RWPE2 (cell line): Measurements from ENCODE around the gene CD300LD.

Source experiments
- ATAC-seq: fragments of 200-7000 bp; cut with Tn5 transposase; 3 replicates; pipeline ENCODE4 v1.9.1; 2021; ENCODE audit warnings: low read depth
- DNase-seq: peaks from one replicate; pipeline ENCODE4 v3.0.0-alpha.2; 2020; ENCODE audit warnings: low spot score
- H3K27ac ChIP-seq: fragments of 450-650 bp; 2 replicates; pipeline ENCODE4 v1.5.1; 2017; ENCODE audit warnings: mild to moderate bottlenecking; ENCODE audit not compliant: poor library complexity, severe bottlenecking
- H3K27me3 ChIP-seq: fragments of 250-450 bp; sonication (Bioruptor Pico); 2 replicates; pipeline ENCODE4 v1.5.1; 2021; ENCODE audit warnings: mild to moderate bottlenecking, moderate library complexity; ENCODE audit not compliant: insufficient read depth, poor library complexity, severe bottlenecking
- H3K36me3 ChIP-seq: fragments of 250-450 bp; sonication (Bioruptor Pico); 2 replicates; pipeline ENCODE4 v1.5.1; 2020; ENCODE audit warnings: low read depth, mild to moderate bottlenecking, moderate library complexity
- H3K4me1 ChIP-seq: fragments of 250-450 bp; sonication (Bioruptor Pico); 2 replicates; pipeline ENCODE4 v1.5.1; 2021; ENCODE audit warnings: mild to moderate bottlenecking, moderate library complexity; ENCODE audit not compliant: insufficient read depth, poor library complexity, severe bottlenecking
- H3K4me3 ChIP-seq: fragments of 250-450 bp; sonication (Bioruptor Pico); 2 replicates; pipeline ENCODE4 v1.5.1; 2021; ENCODE audit warnings: mild to moderate bottlenecking, moderate library complexity; ENCODE audit not compliant: severe bottlenecking
- H3K9me3 ChIP-seq: fragments of 250-450 bp; sonication (Bioruptor Pico); 2 replicates; pipeline ENCODE4 v1.5.1; 2021; ENCODE audit warnings: mild to moderate bottlenecking, moderate library complexity; ENCODE audit not compliant: severe bottlenecking
- CTCF ChIP-seq: fragments of 450-650 bp; IDR thresholded peaks from one replicate; pipeline ENCODE4 v1.5.1; 2017; ENCODE audit warnings: mild to moderate bottlenecking, moderate library complexity; ENCODE audit not compliant: poor library complexity, severe bottlenecking

Gene CD300LD

GRCh38 chr17:74552037-74552436, 40.0 kb downstream of the CD300LD start:
- DNase-seq (peak; percentile 83), ATAC-seq (peak; percentile 91)
- Histone ChIP-seq H3K4me3 (no peak overlapping the region), H3K9me3 (no peaks in the 10 kb centered on the region), H3K36me3 (no peaks in the 10 kb centered on the region), H3K27me3 (no peaks in the 10 kb centered on the region), H3K27ac (no peak overlapping the region), H3K4me1 (peaks cover 6% of the 10 kb centered on the region)
- no peak for TF ChIP-seq CTCF

- Histone ChIP-seq H3K4me3 (no peak overlapping the region), H3K27ac (no peak overlapping the region), H3K9me3 (no peaks in the 10 kb centered on the region), H3K36me3 (no peaks in the 10 kb centered on the region), H3K4me1 (peaks cover 6% of the 10 kb centered on the region), H3K27me3 (no peaks in the 10 kb centered on the region)
- no peak for DNase-seq
- no peak for ATAC-seq
- no peak for TF ChIP-seq CTCF
Measured at GRCh38 chr17:74550602-74551001, 41.5 kb downstream of the CD300LD start.

DNA sequence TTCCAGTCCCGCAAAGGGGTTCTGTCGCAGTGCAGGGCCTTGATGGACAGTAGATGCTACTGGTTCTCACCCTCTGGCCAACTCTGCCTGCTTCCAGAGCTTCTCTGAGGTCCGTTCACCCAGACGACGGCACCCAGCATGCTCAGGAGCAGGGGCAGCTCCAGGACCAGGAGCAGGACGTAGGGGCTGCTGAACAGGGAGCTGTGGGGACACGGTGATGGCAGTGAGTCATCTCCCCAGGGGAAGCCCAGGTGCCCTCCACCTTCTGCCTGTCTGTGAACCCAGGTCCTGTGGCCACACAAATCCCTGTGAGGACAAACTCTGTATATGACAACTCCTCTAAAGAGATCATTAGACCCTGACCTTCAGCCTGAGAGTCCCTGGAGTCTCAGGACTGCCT, 42.7 kb downstream of the CD300LD start:
- peaks cover 6% of the 10 kb centered on the region for H3K4me1 ChIP-seq
- DNase-seq (no peak), ATAC-seq (no peak)
- H3K36me3 ChIP-seq = no peaks in the 10 kb centered on the region
- H3K9me3 ChIP-seq = no peaks in the 10 kb centered on the region
- H3K4me3 ChIP-seq = no peak overlapping the region
- no peaks in the 10 kb centered on the region for H3K27me3 ChIP-seq
- TF ChIP-seq CTCF = no peak
- no peak overlapping the region for H3K27ac ChIP-seq

- Histone ChIP-seq H3K36me3 (no peaks in the 10 kb centered on the region), H3K27ac (no peak overlapping the region), H3K27me3 (no peaks in the 10 kb centered on the region), H3K4me3 (no peak overlapping the region), H3K9me3 (no peaks in the 10 kb centered on the region), H3K4me1 (peaks cover 6% of the 10 kb centered on the region)
- ATAC-seq = 0 out of 3 replicates have a peak, but pooled peaks have one; percentile 6
- no peak for TF ChIP-seq CTCF
- DNase-seq = no peak
Measured at GRCh38 chr17:74547736-74548135, 44.3 kb downstream of the CD300LD start.

DNA sequence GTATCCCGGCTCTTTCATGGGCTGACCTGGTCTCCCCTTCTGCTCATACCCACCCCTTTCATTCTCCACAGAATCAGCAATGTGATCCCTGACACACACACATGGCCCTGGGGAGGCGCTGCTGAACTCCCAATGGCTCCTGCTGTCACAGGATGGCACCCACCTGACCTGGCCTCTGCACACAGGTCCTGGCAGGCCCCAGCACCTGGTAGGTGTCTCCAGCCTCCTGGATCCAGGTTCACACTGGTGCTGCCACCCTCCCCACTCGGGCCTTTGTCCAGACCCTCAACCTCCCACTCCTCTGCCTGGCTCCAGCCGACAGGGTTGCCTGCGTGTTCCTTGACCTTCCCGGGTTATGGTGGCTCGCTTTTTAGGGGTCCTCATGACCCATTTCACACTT, 44.8 kb downstream of the CD300LD start:
- Histone ChIP-seq H3K36me3 (no peaks in the 10 kb centered on the region), H3K9me3 (no peaks in the 10 kb centered on the region), H3K4me1 (peaks cover 6% of the 10 kb centered on the region), H3K4me3 (no peak overlapping the region), H3K27me3 (no peaks in the 10 kb centered on the region), H3K27ac (no peak overlapping the region)
- TF ChIP-seq CTCF = no peak
- ATAC-seq (no peak), DNase-seq (no peak)
